Endometrial microvascular endothelial cells (primary cell): ENCODE results near the gene CELF1. TPM values are rescaled to one million over a fixed set of nuclear protein-coding genes. Genes with fewer than 3 reads are reported as not detected.

Source experiments
- in situ Hi-C: cut with HindIII; loops from 2 replicates; pipeline ENCODE4 v1.10.0; 2017; ENCODE audit warnings: low sequenced_read_pairs, low pct_unique_long_range_greater_than_20kb; ENCODE audit errors: inconsistent ontology term
- total RNA-seq: library from RNA; depleted of rRNA; stranded (reverse); fragments of >200 nt; gene quantifications from one replicate; pipeline ENCODE4 v1.2.3, GENCODE V29; 2015; ENCODE audit errors: inconsistent ontology term

CELF1 gene
- total RNA-seq, 1 donor from 2014 or later: 86.2 TPM

GRCh38 chr11:47499614-47500013 is 53.3 kb downstream of the CELF1 start:
- in situ Hi-C loops: no loop called here

- in situ Hi-C loops: no loop called here
Measured at GRCh38 chr11:47499161-47499560, 53.8 kb downstream of the CELF1 start.

GRCh38 chr11:47498584-47499152 is 54.3 kb downstream of the CELF1 start:
- in situ Hi-C loops: no loop called here

- in situ Hi-C loops: no loop called here
Measured at GRCh38 chr11:47498149-47498548, 54.8 kb downstream of the CELF1 start.

GRCh38 chr11:47496808-47497207 is 56.1 kb downstream of the CELF1 start:
- in situ Hi-C loops: no loop called here

- in situ Hi-C loops: no loop called here
Measured at GRCh38 chr11:47495856-47496217, 57.1 kb downstream of the CELF1 start.

- in situ Hi-C loops: no loop called here
Measured at GRCh38 chr11:47495011-47495855, 57.7 kb downstream of the CELF1 start.

- in situ Hi-C loops: no loop called here
Measured at GRCh38 chr11:47489395-47489755, 63.6 kb downstream of the CELF1 start.

GRCh38 chr11:47488674-47489394 is 64.1 kb downstream of the CELF1 start:
- in situ Hi-C loops: no loop called here

GRCh38 chr11:47488111-47488510 is 64.8 kb downstream of the CELF1 start:
- in situ Hi-C loops: no loop called here

GRCh38 chr11:47487421-47487820 is 65.5 kb downstream of the CELF1 start:
- in situ Hi-C loops: no loop called here

GRCh38 chr11:47485107-47485506 is 67.8 kb downstream of the CELF1 start:
- in situ Hi-C loops: no loop called here

- in situ Hi-C loops: no loop called here
Measured at GRCh38 chr11:47483457-47483856, 69.5 kb downstream of the CELF1 start.

GRCh38 chr11:47480762-47481161 is 72.2 kb downstream of the CELF1 start:
- in situ Hi-C loops: no loop called here

- in situ Hi-C loops: no loop called here
Measured at GRCh38 chr11:47478651-47479329, 74.1 kb downstream of the CELF1 start.

GRCh38 chr11:47477753-47478152 is 75.2 kb downstream of the CELF1 start:
- in situ Hi-C loops: no loop called here

- in situ Hi-C loops: no loop called here
Measured at GRCh38 chr11:47477323-47477722, 75.6 kb downstream of the CELF1 start.

GRCh38 chr11:47470671-47471070 is 82.3 kb downstream of the CELF1 start:
- in situ Hi-C loops: no loop called here

- in situ Hi-C loops: no loop called here
Measured at GRCh38 chr11:47469361-47470179, 83.4 kb downstream of the CELF1 start.
